ENCODE data around the gene SLC16A2.
"Not testable (repeated sequence)": the region's sequence is repeated elsewhere in the genome, so short reads cannot be mapped to it uniquely, and the experiment has no call there.

GRCh38 chrX:74473116-74473515 lies 51.8 kb downstream of the SLC16A2 start:
- TF ChIP-seq EZH2phosphoT487 (IDR thresholded peaks at IDR 0.05; ENCODE audit: borderline replicate concordance); CTCF (IDR thresholded peaks at IDR 0.05 in 2 of 3, conservative IDR thresholded peaks at IDR 0.05 in 1 of 3; ENCODE audit: borderline replicate concordance in 1 of 3, insufficient read depth in 1 of 3, low read depth in 2 of 3, low read length in 2 of 3); EZH2 (IDR thresholded peaks at IDR 0.05): not testable (repeated sequence)

Data from HCT116 (cell line).